HL-60/S4 treated with phorbol 12-myristate 13-acetate at 8.2 ng/mL for 4 days and 3 days (cell line): Measurements from ENCODE around the gene GRIK4.

Experiments used
- in situ Hi-C: fragments of 300-500 bp; cut with MboI; formaldehyde crosslinking; loops from 2 replicates; pipeline ENCODE4 v1.15.0; 2022; ENCODE audit warnings: low sequenced_read_pairs

Gene GRIK4

GRCh38 chr11:120523196-120523595 lies 11.6 kb downstream of the GRIK4 start:
- in situ Hi-C loops = loop anchor here (25.0 kb wide), 1 partner anchor 111 kb away; no protein-coding TSS in a partner anchor

GRCh38 chr11:120524536-120525085 lies 13.1 kb downstream of the GRIK4 start:
- in situ Hi-C loops = loop anchor here (25.0 kb wide), 2 partner anchors 112 to 413 kb away; no protein-coding TSS in a partner anchor

GRCh38 chr11:120525261-120526171 lies 14.0 kb downstream of the GRIK4 start:
- in situ Hi-C loops = loop anchor here (25.0 kb wide), 1 partner anchor 412 kb away; no protein-coding TSS in a partner anchor

- in situ Hi-C loops = loop anchor here (25.0 kb wide), 1 partner anchor 411 kb away; no protein-coding TSS in a partner anchor
Measured at GRCh38 chr11:120526241-120526640, 14.7 kb downstream of the GRIK4 start.

- in situ Hi-C loops = loop anchor here (25.0 kb wide), 1 partner anchor 410 kb away; no protein-coding TSS in a partner anchor
Measured at GRCh38 chr11:120527111-120527761, 15.7 kb downstream of the GRIK4 start.

- in situ Hi-C loops = loop anchor here (25.0 kb wide), 1 partner anchor 409 kb away; no protein-coding TSS in a partner anchor
Measured at GRCh38 chr11:120528749-120529148, 17.2 kb downstream of the GRIK4 start.

- in situ Hi-C loops = loop anchor here (25.0 kb wide), 1 partner anchor 408 kb away; no protein-coding TSS in a partner anchor
Measured at GRCh38 chr11:120529214-120529613, 17.7 kb downstream of the GRIK4 start.

GRCh38 chr11:120529911-120530310 lies 18.4 kb downstream of the GRIK4 start:
- in situ Hi-C loops = loop anchor here (25.0 kb wide), 1 partner anchor 407 kb away; no protein-coding TSS in a partner anchor

GRCh38 chr11:120532082-120532831 lies 20.7 kb downstream of the GRIK4 start:
- in situ Hi-C loops = loop anchor here (25.0 kb wide), 1 partner anchor 405 kb away; no protein-coding TSS in a partner anchor

GRCh38 chr11:120532832-120533196 lies 21.3 kb downstream of the GRIK4 start:
- in situ Hi-C loops = loop anchor here (25.0 kb wide), 1 partner anchor 404 kb away; no protein-coding TSS in a partner anchor

- in situ Hi-C loops = loop anchor here (25.0 kb wide), 1 partner anchor 401 kb away; no protein-coding TSS in a partner anchor
Measured at GRCh38 chr11:120536091-120536796, 24.7 kb downstream of the GRIK4 start.

GRCh38 chr11:120536797-120537169 lies 25.2 kb downstream of the GRIK4 start:
- in situ Hi-C loops = loop anchor here (25.0 kb wide), 1 partner anchor 401 kb away; no protein-coding TSS in a partner anchor

- in situ Hi-C loops = loop anchor here (25.0 kb wide), 1 partner anchor 399 kb away; no protein-coding TSS in a partner anchor
Measured at GRCh38 chr11:120537996-120538395, 26.4 kb downstream of the GRIK4 start.

GRCh38 chr11:120538707-120539106 lies 27.2 kb downstream of the GRIK4 start:
- in situ Hi-C loops = loop anchor here (25.0 kb wide), 1 partner anchor 399 kb away; no protein-coding TSS in a partner anchor

GRCh38 chr11:120539667-120540369 lies 28.3 kb downstream of the GRIK4 start:
- in situ Hi-C loops = loop anchor here (25.0 kb wide), 1 partner anchor 397 kb away; no protein-coding TSS in a partner anchor

GRCh38 chr11:120540744-120541465 lies 29.4 kb downstream of the GRIK4 start:
- in situ Hi-C loops = loop anchor here (25.0 kb wide), 1 partner anchor 396 kb away; no protein-coding TSS in a partner anchor

- in situ Hi-C loops = loop anchor here (25.0 kb wide), 1 partner anchor 394 kb away; no protein-coding TSS in a partner anchor
Measured at GRCh38 chr11:120543521-120544215, 32.1 kb downstream of the GRIK4 start.
